Midbrain (tissue), 1 donor: ENCODE data around the gene DLGAP1.

Experiments
- DNase-seq: peaks from one replicate; lab custom pipeline; 2025; lab: John Stamatoyannopoulos, UW

Gene DLGAP1

GRCh38 chr18:3931542-3932112 is 523.5 kb downstream of the DLGAP1 start:
- no peak for DNase-seq

GRCh38 chr18:3931013-3931315 is 524.1 kb downstream of the DLGAP1 start:
- DNase-seq = no peak

- DNase-seq = no peak
Observed at GRCh38 chr18:3930126-3931012, 524.7 kb downstream of the DLGAP1 start.

GRCh38 chr18:3924455-3924854 is 530.7 kb downstream of the DLGAP1 start:
- DNase-seq = no peak

GRCh38 chr18:3923750-3924149 is 531.4 kb downstream of the DLGAP1 start:
- DNase-seq = no peak

- no peak for DNase-seq
Observed at GRCh38 chr18:3921826-3922225, 533.3 kb downstream of the DLGAP1 start.

GRCh38 chr18:3920832-3921231 is 534.3 kb downstream of the DLGAP1 start:
- no peak for DNase-seq

GRCh38 chr18:3919396-3920061 is 535.6 kb downstream of the DLGAP1 start:
- DNase-seq = no peak

- DNase-seq = no peak
Observed at GRCh38 chr18:3916082-3916481, 539.0 kb downstream of the DLGAP1 start.

- no peak for DNase-seq
Observed at GRCh38 chr18:3914833-3915610, 540.1 kb downstream of the DLGAP1 start.

GRCh38 chr18:3914109-3914508 is 541.0 kb downstream of the DLGAP1 start:
- no peak for DNase-seq

GRCh38 chr18:3912705-3913104 is 542.4 kb downstream of the DLGAP1 start:
- DNase-seq = no peak

GRCh38 chr18:3911413-3911812 is 543.7 kb downstream of the DLGAP1 start:
- DNase-seq = no peak

- DNase-seq = no peak
Observed at GRCh38 chr18:3910512-3910911, 544.6 kb downstream of the DLGAP1 start.

GRCh38 chr18:3907955-3908354 is 547.2 kb downstream of the DLGAP1 start:
- DNase-seq = no peak

- no peak for DNase-seq
Observed at GRCh38 chr18:3906116-3906750, 548.9 kb downstream of the DLGAP1 start.

GRCh38 chr18:3903337-3903736 is 551.8 kb downstream of the DLGAP1 start:
- no peak for DNase-seq

- no peak for DNase-seq
Observed at GRCh38 chr18:3902676-3903075, 552.4 kb downstream of the DLGAP1 start.

GRCh38 chr18:3901811-3902210 is 553.3 kb downstream of the DLGAP1 start:
- DNase-seq = no peak

- no peak for DNase-seq
Observed at GRCh38 chr18:3901042-3901441, 554.1 kb downstream of the DLGAP1 start.

- DNase-seq = no peak
Observed at GRCh38 chr18:3900327-3900726, 554.8 kb downstream of the DLGAP1 start.
